ENCODE data around the gene VAV1.

- TF ChIP-seq EZH2 (IDR thresholded peaks at IDR 0.05; ENCODE audit: low read depth) (no peak), CTCF (conservative IDR thresholded peaks at IDR 0.05) (no peak)
Measured at GRCh38 chr19:6743714-6744380, 28.7 kb upstream of the VAV1 start.
